Lung (tissue), 12 donors: Measurements from ENCODE around the gene CELF5. TPM values are rescaled to one million over a fixed set of nuclear protein-coding genes. Genes with fewer than 3 reads are reported as not detected.

Source experiments
- ATAC-seq: fragments of 200-7000 bp; cut with Tn5 transposase; one replicate; pipeline ENCODE4 v1.9.1; 2020; ENCODE audit warnings: moderate number of reproducible peaks; ENCODE audit not compliant: insufficient read depth, low FRiP score
- DNase-seq, 3 donors: peaks; one replicate each; pipeline ENCODE4 v3.0.0-alpha.2; 2013 to 2017
- H3K27ac ChIP-seq, 2 donors: one replicate each; pipeline ENCODE4 v1.5.1; 2013; ENCODE audit warnings: mild to moderate bottlenecking in 2 of 2, moderate library complexity in 2 of 2, control low read depth in 1 of 2, inconsistent platforms in 1 of 2, low read depth in 1 of 2, low read length in 1 of 2
- H3K27me3 ChIP-seq, 3 donors: one replicate each; pipeline ENCODE4 v1.5.1; 2013; ENCODE audit warnings: low read length in 2 of 3; ENCODE audit not compliant: control insufficient read depth in 3 of 3, insufficient read depth in 3 of 3
- H3K36me3 ChIP-seq, 4 donors: one replicate each; pipeline ENCODE4 v1.5.1; 2013; ENCODE audit warnings: low read length in 4 of 4, mild to moderate bottlenecking in 1 of 4, moderate library complexity in 1 of 4; ENCODE audit not compliant: control insufficient read depth in 4 of 4, insufficient read depth in 4 of 4
- H3K4me1 ChIP-seq, 5 donors: one replicate each; pipeline ENCODE4 v1.5.1; 2013; ENCODE audit warnings: low read length in 5 of 5, mild to moderate bottlenecking in 2 of 5, moderate library complexity in 1 of 5; ENCODE audit not compliant: control insufficient read depth in 5 of 5, insufficient read depth in 5 of 5
- H3K4me3 ChIP-seq: one replicate; pipeline ENCODE4 v1.5.1; 2013; ENCODE audit warnings: mild to moderate bottlenecking, control low read depth, moderate library complexity
- H3K9ac ChIP-seq, 2 donors: one replicate each; pipeline ENCODE4 v1.5.1; 2013; ENCODE audit warnings: low read length in 2 of 2, control low read depth in 1 of 2; ENCODE audit not compliant: insufficient read depth in 1 of 2
- H3K9me3 ChIP-seq, 4 donors: one replicate each; pipeline ENCODE4 v1.5.1; 2013; ENCODE audit warnings: low read length in 3 of 4, mild to moderate bottlenecking in 1 of 4, moderate library complexity in 1 of 4; ENCODE audit not compliant: control insufficient read depth in 4 of 4, insufficient read depth in 3 of 4
- WGBS, 2 donors: extraction: QIAGEN DNeasy Blood & Tissue Kit; methylation state at CpG; one replicate each; pipeline ENCODE4 v1.1.7; 2013; 5-methylcytosine and 5-hydroxymethylcytosine counted together
- polyA plus RNA-seq, 2 donors: library from polyadenylated mRNA; stranded (reverse); fragments of 200-250 nt; gene quantifications; one replicate each; pipeline ENCODE4 v1.2.1, GENCODE V29; 2013
- total RNA-seq, 2 donors: library from RNA; depleted of rRNA in 1 of 2; stranded (reverse); fragments of >200 nt in 1 of 2; gene quantifications; one replicate each; pipeline ENCODE4 v1.2.1, GENCODE V29; 2014 to 2021
- TF ChIP-seq, protein P1 (sequence below): IDR thresholded peaks from 2 replicates; pipeline ENCODE4 v1.5.1; 2012; ENCODE audit warnings: mild to moderate bottlenecking; ENCODE audit errors: control extremely low read depth, extremely low read depth
- donor health status: control.
- donor health status: control.
- donor health status: Bipolar disorder and iron deficiency.
- donor health status: healthy.
- donor health status: DM: yes; HTN: yes; CAD: no.

CELF5 gene
- total and polyA plus RNA-seq, 4 donors: 0.08 to 0.14 (median 0.12) TPM; not detected in 1

GRCh38 chr19:3188627-3189596, 35.5 kb upstream of the CELF5 start:
- Histone ChIP-seq H3K9ac (no peak overlapping the region), H3K4me1 (peaks cover 0 to 22% (median 4%) of the 10 kb centered on the region in 5 donors), H3K9me3 (no peaks in the 10 kb centered on the region), H3K36me3 (peaks cover 0 to 28% (median 0%) of the 10 kb centered on the region in 4 donors), H3K27ac (no peak overlapping the region), H3K27me3 (no peaks in the 10 kb centered on the region), H3K4me3 (no peak overlapping the region)
- ATAC-seq (no peak), DNase-seq (no peak)
- 60 to 82% methylated on average over 33 to 35 of the region's 35 CpGs for WGBS, 2 donors
- TF ChIP-seq, protein P1, sequence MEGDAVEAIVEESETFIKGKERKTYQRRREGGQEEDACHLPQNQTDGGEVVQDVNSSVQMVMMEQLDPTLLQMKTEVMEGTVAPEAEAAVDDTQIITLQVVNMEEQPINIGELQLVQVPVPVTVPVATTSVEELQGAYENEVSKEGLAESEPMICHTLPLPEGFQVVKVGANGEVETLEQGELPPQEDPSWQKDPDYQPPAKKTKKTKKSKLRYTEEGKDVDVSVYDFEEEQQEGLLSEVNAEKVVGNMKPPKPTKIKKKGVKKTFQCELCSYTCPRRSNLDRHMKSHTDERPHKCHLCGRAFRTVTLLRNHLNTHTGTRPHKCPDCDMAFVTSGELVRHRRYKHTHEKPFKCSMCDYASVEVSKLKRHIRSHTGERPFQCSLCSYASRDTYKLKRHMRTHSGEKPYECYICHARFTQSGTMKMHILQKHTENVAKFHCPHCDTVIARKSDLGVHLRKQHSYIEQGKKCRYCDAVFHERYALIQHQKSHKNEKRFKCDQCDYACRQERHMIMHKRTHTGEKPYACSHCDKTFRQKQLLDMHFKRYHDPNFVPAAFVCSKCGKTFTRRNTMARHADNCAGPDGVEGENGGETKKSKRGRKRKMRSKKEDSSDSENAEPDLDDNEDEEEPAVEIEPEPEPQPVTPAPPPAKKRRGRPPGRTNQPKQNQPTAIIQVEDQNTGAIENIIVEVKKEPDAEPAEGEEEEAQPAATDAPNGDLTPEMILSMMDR: no peak

- WGBS, 2 donors: 89 to 93% methylated on average over 28 of the region's 28 CpGs
- DNase-seq (no peak), ATAC-seq (no peak)
- H3K27ac ChIP-seq: no peak overlapping the region
- H3K27me3 ChIP-seq: no peaks in the 10 kb centered on the region
- H3K36me3 ChIP-seq: peaks cover 0 to 29% (median 0%) of the 10 kb centered on the region in 4 donors
- no peaks in the 10 kb centered on the region for H3K9me3 ChIP-seq
- TF ChIP-seq, protein P1: no peak
- no peak overlapping the region for H3K4me3 ChIP-seq
- peaks cover 0 to 21% (median 4%) of the 10 kb centered on the region in 5 donors for H3K4me1 ChIP-seq
- no peak overlapping the region for H3K9ac ChIP-seq
Measured at GRCh38 chr19:3189702-3190469, 34.6 kb upstream of the CELF5 start.

DNA sequence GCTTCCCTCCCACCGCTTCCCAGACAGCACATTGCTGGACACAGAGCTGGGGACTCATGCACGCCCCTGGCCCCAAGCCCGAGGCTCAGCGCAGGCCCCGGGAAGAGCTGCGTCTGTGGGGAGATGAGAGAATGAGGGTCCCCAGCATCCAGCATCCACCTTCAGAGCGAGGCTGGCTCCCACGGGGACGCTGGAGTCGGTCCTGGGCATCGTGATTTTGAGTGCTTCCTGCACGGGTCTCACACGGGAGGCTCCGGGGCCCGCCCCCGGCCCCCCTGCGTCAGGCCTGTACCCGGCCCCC, 34.0 kb upstream of the CELF5 start:
- 90 to 94% methylated on average over 18 of the region's 18 CpGs for WGBS, 2 donors
- Histone ChIP-seq H3K9ac (no peak overlapping the region), H3K4me3 (no peak overlapping the region), H3K9me3 (no peaks in the 10 kb centered on the region), H3K27ac (no peak overlapping the region), H3K4me1 (peaks cover 0 to 20% (median 4%) of the 10 kb centered on the region in 5 donors), H3K36me3 (peaks cover 0 to 29% (median 0%) of the 10 kb centered on the region in 4 donors), H3K27me3 (no peaks in the 10 kb centered on the region)
- DNase-seq (no peak), ATAC-seq (no peak)
- TF ChIP-seq, protein P1: no peak
